ENCODE data around the gene KLK12.

The KLK12 gene

GRCh38 chr19:51060973-51061372 lies 26.2 kb upstream of the KLK12 start:
- no peaks in the 10 kb centered on the region for H3K79me2 ChIP-seq
- no peaks in the 10 kb centered on the region for H3K4me1 ChIP-seq
- no peak overlapping the region for H2AFZ ChIP-seq
- TF ChIP-seq, protein P1, sequence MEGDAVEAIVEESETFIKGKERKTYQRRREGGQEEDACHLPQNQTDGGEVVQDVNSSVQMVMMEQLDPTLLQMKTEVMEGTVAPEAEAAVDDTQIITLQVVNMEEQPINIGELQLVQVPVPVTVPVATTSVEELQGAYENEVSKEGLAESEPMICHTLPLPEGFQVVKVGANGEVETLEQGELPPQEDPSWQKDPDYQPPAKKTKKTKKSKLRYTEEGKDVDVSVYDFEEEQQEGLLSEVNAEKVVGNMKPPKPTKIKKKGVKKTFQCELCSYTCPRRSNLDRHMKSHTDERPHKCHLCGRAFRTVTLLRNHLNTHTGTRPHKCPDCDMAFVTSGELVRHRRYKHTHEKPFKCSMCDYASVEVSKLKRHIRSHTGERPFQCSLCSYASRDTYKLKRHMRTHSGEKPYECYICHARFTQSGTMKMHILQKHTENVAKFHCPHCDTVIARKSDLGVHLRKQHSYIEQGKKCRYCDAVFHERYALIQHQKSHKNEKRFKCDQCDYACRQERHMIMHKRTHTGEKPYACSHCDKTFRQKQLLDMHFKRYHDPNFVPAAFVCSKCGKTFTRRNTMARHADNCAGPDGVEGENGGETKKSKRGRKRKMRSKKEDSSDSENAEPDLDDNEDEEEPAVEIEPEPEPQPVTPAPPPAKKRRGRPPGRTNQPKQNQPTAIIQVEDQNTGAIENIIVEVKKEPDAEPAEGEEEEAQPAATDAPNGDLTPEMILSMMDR (IDR thresholded peaks at IDR 0.05) = no peak
- H3K27ac ChIP-seq = no peak overlapping the region
- H3K27me3 ChIP-seq (ENCODE audit: control insufficient read depth, insufficient read depth, low read length) = no peaks in the 10 kb centered on the region
- no peak overlapping the region for H3K9ac ChIP-seq
- no peaks in the 10 kb centered on the region for H3K9me3 ChIP-seq (ENCODE audit: control insufficient read depth, low read length)
- no peaks in the 10 kb centered on the region for H3K36me3 ChIP-seq (ENCODE audit: control insufficient read depth, insufficient read depth, low read length)
- H3K4me3 ChIP-seq (ENCODE audit: low read depth, low read length) = no peak overlapping the region
- no peak overlapping the region for H3K4me2 ChIP-seq (ENCODE audit: low read length)

GRCh38 chr19:51060336-51060735 lies 25.5 kb upstream of the KLK12 start:
- Histone ChIP-seq H3K4me1 (no peaks in the 10 kb centered on the region), H2AFZ (no peak overlapping the region), H3K4me2 (ENCODE audit: low read length) (no peak overlapping the region), H3K9ac (no peak overlapping the region), H3K4me3 (ENCODE audit: low read depth, low read length) (no peak overlapping the region), H3K27ac (no peak overlapping the region), H3K36me3 (ENCODE audit: control insufficient read depth, insufficient read depth, low read length) (no peaks in the 10 kb centered on the region), H3K79me2 (no peaks in the 10 kb centered on the region), H3K27me3 (ENCODE audit: control insufficient read depth, insufficient read depth, low read length) (no peaks in the 10 kb centered on the region), H3K9me3 (ENCODE audit: control insufficient read depth, low read length) (no peaks in the 10 kb centered on the region)
- TF ChIP-seq, protein P1 (IDR thresholded peaks at IDR 0.05) = no peak

- Histone ChIP-seq H3K27me3 (ENCODE audit: control insufficient read depth, insufficient read depth, low read length) (no peaks in the 10 kb centered on the region), H3K9me3 (ENCODE audit: control insufficient read depth, low read length) (no peaks in the 10 kb centered on the region), H2AFZ (no peak overlapping the region), H3K27ac (no peak overlapping the region), H3K4me1 (no peaks in the 10 kb centered on the region), H3K9ac (no peak overlapping the region), H3K4me2 (ENCODE audit: low read length) (no peak overlapping the region), H3K79me2 (no peaks in the 10 kb centered on the region), H3K4me3 (ENCODE audit: low read depth, low read length) (no peak overlapping the region), H3K36me3 (ENCODE audit: control insufficient read depth, insufficient read depth, low read length) (no peaks in the 10 kb centered on the region)
- TF ChIP-seq, protein P1 (IDR thresholded peaks at IDR 0.05) = no peak
Observed at GRCh38 chr19:51059715-51060114, 24.9 kb upstream of the KLK12 start.

GRCh38 chr19:51055866-51056265 lies 21.1 kb upstream of the KLK12 start:
- Histone ChIP-seq H3K4me2 (ENCODE audit: low read length) (no peak overlapping the region), H3K9ac (no peak overlapping the region), H3K4me3 (ENCODE audit: low read depth, low read length) (no peak overlapping the region), H3K27me3 (ENCODE audit: control insufficient read depth, insufficient read depth, low read length) (no peaks in the 10 kb centered on the region), H3K4me1 (no peaks in the 10 kb centered on the region), H2AFZ (no peak overlapping the region), H3K27ac (no peak overlapping the region), H3K36me3 (ENCODE audit: control insufficient read depth, insufficient read depth, low read length) (no peaks in the 10 kb centered on the region), H3K79me2 (no peaks in the 10 kb centered on the region), H3K9me3 (ENCODE audit: control insufficient read depth, low read length) (no peaks in the 10 kb centered on the region)
- TF ChIP-seq, protein P1 (IDR thresholded peaks at IDR 0.05) = no peak

GRCh38 chr19:51047031-51047335 lies 12.2 kb upstream of the KLK12 start:
- no peaks in the 10 kb centered on the region for H3K9me3 ChIP-seq (ENCODE audit: control insufficient read depth, low read length)
- no peak overlapping the region for H3K4me2 ChIP-seq (ENCODE audit: low read length)
- H2AFZ ChIP-seq = no peak overlapping the region
- no peak overlapping the region for H3K9ac ChIP-seq
- H3K27ac ChIP-seq = no peak overlapping the region
- TF ChIP-seq, protein P1 (IDR thresholded peaks at IDR 0.05) = no peak
- no peaks in the 10 kb centered on the region for H3K36me3 ChIP-seq (ENCODE audit: control insufficient read depth, insufficient read depth, low read length)
- H3K4me1 ChIP-seq = no peaks in the 10 kb centered on the region
- no peaks in the 10 kb centered on the region for H3K79me2 ChIP-seq
- no peaks in the 10 kb centered on the region for H3K27me3 ChIP-seq (ENCODE audit: control insufficient read depth, insufficient read depth, low read length)
- H3K4me3 ChIP-seq (ENCODE audit: low read depth, low read length) = no peak overlapping the region
